ENCODE results near the gene DESI1.

- TF ChIP-seq CTCF (IDR thresholded peaks at IDR 0.05; ENCODE audit: low read length), result no peak
- TF ChIP-seq EZH2 (optimal IDR thresholded peaks at IDR 0.05; ENCODE audit: low read depth, low read length), result no peak
Measured at GRCh38 chr22:41561788-41562187, 59.1 kb downstream of the DESI1 start.
